Heart left ventricle (tissue), 13 donors: Measurements from ENCODE around the gene OLR1.

Experiments
- CTCF ChIP-seq, 12 donors: fragments of 200-600 bp; sonication (generic) in 4 of 12; IDR thresholded peaks; one replicate each; pipeline versions ENCODE4 v1.5.0 to v1.8.0; 2018 to 2022; ENCODE audit warnings: antibody characterized with exemption in 12 of 12, mild to moderate bottlenecking in 5 of 12
- POLR2A ChIP-seq, 2 donors: fragments of 450-650 bp; IDR thresholded peaks; one replicate each; pipeline ENCODE4 v1.6.1; 2017; ENCODE audit warnings: antibody characterized with exemption in 2 of 2, mild to moderate bottlenecking in 2 of 2, moderate library complexity in 2 of 2
- donor health status: ischemic (EF 13 %, LVEDD 7.1; RV severe dilation, severe dysfunction).
- donor health status: DM: no; HTN: yes; CAD: no.
- donor health status: DM: no; HTN: no; CAD: no.
- donor health status: ischemic (EF 25% LVEDD 6.9; RV normal size, moderate dysfunction).
- donor health status: ischemic (EF 25% LVEDD 5.7; RV mildly dilated, moderate dysfunction).
- donor health status: ischemic (EF 35%, LVEDD 5.7; RV mildly dilated, moderate dysfunction).
- donor health status: nonischemic (EF 11% LVEDD 7.7; RV severe dilation, severe dysfunction).
- donor health status: DM: yes; HTN: yes; CAD: no.
- donor health status: PGD.
- donor health status: ischemic (EF 29% LVEDD 5.4; RV normal size, mild dysfunction).
- donor health status: nonischemic (EF 23%, LVEDD 6.1; RV moderate dilation, normal function).

DNA sequence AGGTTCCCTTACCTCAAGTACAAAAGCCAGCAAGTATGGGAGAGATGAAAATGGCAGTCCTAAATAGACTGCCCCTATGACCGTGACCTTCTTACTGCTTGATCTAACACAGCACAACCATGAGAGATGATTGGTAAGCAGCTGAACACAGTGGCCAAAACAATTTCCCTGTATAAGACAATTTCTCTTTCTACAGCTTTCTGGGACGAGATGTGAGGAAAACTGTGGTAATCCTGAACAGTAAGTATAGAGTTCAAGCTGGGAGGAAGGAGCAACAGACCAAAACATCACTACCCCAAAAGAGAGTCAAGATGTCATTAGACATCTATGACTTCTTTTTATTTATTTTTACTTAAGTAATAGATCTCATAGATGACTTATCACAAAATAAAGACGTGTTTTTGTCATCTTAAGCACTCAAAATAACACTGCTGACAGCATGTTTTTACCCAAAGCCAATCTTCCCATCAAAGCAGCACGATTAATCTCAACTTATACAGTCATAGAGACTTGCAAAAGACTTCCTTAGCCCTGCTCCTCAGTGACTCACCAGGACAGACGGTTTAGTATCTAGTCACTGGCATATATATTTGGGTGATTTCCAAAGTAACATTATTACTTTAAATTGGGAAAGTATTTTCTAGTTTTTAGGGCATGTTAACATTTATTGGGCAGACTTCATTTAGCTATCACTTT is 10.6 kb upstream of the OLR1 start:
- TF ChIP-seq POLR2A (IDR thresholded peaks at IDR 0.05) (no peak), CTCF (IDR thresholded peaks at IDR 0.05) (no peak)
